ENCODE results near the gene GTF2F1. TPM values are rescaled to one million over a fixed set of nuclear protein-coding genes. Genes with fewer than 3 reads are reported as not detected.

GTF2F1 gene
- total and polyA plus RNA-seq, 9 of the 15 experiments (the other 6 are each of a cell fraction or from before 2014, with no cell fraction given): 4.7 to 75.4 (median 68.4) TPM

GRCh38 chr19:6424939-6425731, 32.2 kb upstream of the GTF2F1 start:
- intact Hi-C loops (cut with micrococcal nuclease) (loop anchor here (10.0 kb wide), 2 partner anchors 110 to 260 kb away; no protein-coding TSS in a partner anchor), in situ Hi-C loops (cut with MboI) (no loop called here)
- Histone ChIP-seq H2AFZ (ENCODE audit: low read depth, low read length) (peak overlapping the region; percentile 81), H3K4me3 (peak overlapping the region; percentile 82; the same call in 1 of the 2 replicates), H3K36me3 (ENCODE audit: control insufficient read depth, insufficient read depth, low read length) (peaks cover 32% of the 10 kb centered on the region), H3K9me3 (replicated peaks; ENCODE audit: control insufficient read depth, insufficient read depth, low read depth, low read length) (no peaks in the 10 kb centered on the region), H3K9ac (ENCODE audit: insufficient read depth in 1 of 2, low read depth in 2 of 2, low read length in 2 of 2) (peak overlapping the region; percentile 47 to 87), H3K9me1 (ENCODE audit: control insufficient read depth, insufficient read depth, low read length) (peaks cover 14% of the 10 kb centered on the region), H4K20me1 (replicated peaks; ENCODE audit: control insufficient read depth, insufficient read depth, low read length) (peaks cover 39% of the 10 kb centered on the region), H3K27me3 (ENCODE audit: control insufficient read depth in 2 of 2, insufficient read depth in 2 of 2, low read length in 2 of 2) (no peaks in the 10 kb centered on the region), H3K27ac (ENCODE audit: extremely low read depth, low read depth, low read length) (peak overlapping the region; percentile 78), H3K4me2 (ENCODE audit: insufficient read depth, low read length) (peak overlapping the region; percentile 53), H3K79me2 (ENCODE audit: control insufficient read depth, insufficient read depth, low read length) (peaks cover 55% of the 10 kb centered on the region), H3K4me1 (replicated peaks in 1 of 2; ENCODE audit: control insufficient read depth in 2 of 2, insufficient read depth in 2 of 2, low read length in 2 of 2) (peaks cover 17 to 46% of the 10 kb centered on the region in 2 experiments)
- DNase-seq (ENCODE audit: extremely low read depth in 1 of 4, low spot score in 3 of 4) (peak; percentile 90 to 100 (median 94)), ATAC-seq (peak; percentile 94), FAIRE-seq (peak; percentile 100)
- WGBS (ENCODE audit: insufficient coverage, low coverage, missing lambda C conversion rate): 2% methylated on average over 42 of the region's 43 CpGs
- ChIA-PET POLR2A (interaction anchor here (0.5 to 2.4 kb wide), 16 partner anchors 10 to 829 kb away, joined by 3 to 16 read pairs (median 3); partner anchors contain the start of genes ALKBH7 and TNFSF9), CTCF (ENCODE audit: low intra/inter-chr PET ratio) (no interaction called here)
- BruUV-seq (replicated peaks): no TSS peak
- TF ChIP-seq RBM14 (IDR thresholded peaks at IDR 0.05; ENCODE audit: borderline replicate concordance, insufficient read depth, low read depth, low read length) (no peak), RBM22 (IDR thresholded peaks at IDR 0.05; ENCODE audit: low read depth, low read length, poor library complexity, severe bottlenecking) (no peak), KLF6 (CRISPR knock-in tag; IDR thresholded peaks at IDR 0.05; ENCODE audit: borderline replicate concordance) (peak; percentile 78; the same call in 1 of the 2 replicates), DACH1 (IDR thresholded peaks at IDR 0.05; ENCODE audit: partially characterized antibody) (no peak), TCF7L2 (IDR thresholded peaks at IDR 0.05; ENCODE audit: low read depth, low read length) (no peak), ZNF12 (CRISPR knock-in tag; IDR thresholded peaks at IDR 0.05) (peak; percentile 77; the same call in 1 of the 2 replicates), PHB (CRISPR knock-in tag; IDR thresholded peaks at IDR 0.05) (no peak), ZNF212 (CRISPR knock-in tag; IDR thresholded peaks at IDR 0.05) (0 out of 2 replicates have a peak, but pooled peaks have one; percentile 10), RBM15 (IDR thresholded peaks at IDR 0.05; ENCODE audit: insufficient read depth, low read length) (no peak), GATAD2A (IDR thresholded peaks at IDR 0.05) (no peak), KHSRP (IDR thresholded peaks at IDR 0.05) (no peak), ZSCAN32 (CRISPR knock-in tag; IDR thresholded peaks at IDR 0.05) (no peak), TAF7 (tag; IDR thresholded peaks at IDR 0.05) (no peak), BRF2 (IDR thresholded peaks at IDR 0.05; ENCODE audit: borderline replicate concordance, insufficient read depth, insufficient read length) (no peak), ZBTB8A (IDR thresholded peaks at IDR 0.05; ENCODE audit: partially characterized antibody) (no peak), SMARCA5 (IDR thresholded peaks at IDR 0.05) (no peak), ZNF561 (CRISPR knock-in tag; conservative IDR thresholded peaks at IDR 0.05) (no peak), TBL1XR1 (IDR thresholded peaks at IDR 0.05; ENCODE audit: low read length in 2 of 2) (peak in 1 of 2 experiments; percentile 28; a peak in 1 of 4 replicates), KDM1A (IDR thresholded peaks at IDR 0.05) (peak in 1 of 2 experiments; percentile 63; a peak in 1 of 4 replicates), SUPT5H (IDR thresholded peaks at IDR 0.05) (0 out of 2 replicates have a peak, but pooled peaks have one; percentile 43)

All from K562 (cell line).